Stimulated activated CD8-positive, alpha-beta memory T cell treated with anti-CD3 and anti-CD28 coated beads, Interleukin-15, amount 100 ng/mL, for 1 hour (primary cell): ENCODE results near the gene OMD.

Source experiments
- DNase-seq: peaks from one replicate; pipeline ENCODE4 v3.0.0-alpha.2; 2020; ENCODE audit warnings: low read depth

Gene OMD, protein sequence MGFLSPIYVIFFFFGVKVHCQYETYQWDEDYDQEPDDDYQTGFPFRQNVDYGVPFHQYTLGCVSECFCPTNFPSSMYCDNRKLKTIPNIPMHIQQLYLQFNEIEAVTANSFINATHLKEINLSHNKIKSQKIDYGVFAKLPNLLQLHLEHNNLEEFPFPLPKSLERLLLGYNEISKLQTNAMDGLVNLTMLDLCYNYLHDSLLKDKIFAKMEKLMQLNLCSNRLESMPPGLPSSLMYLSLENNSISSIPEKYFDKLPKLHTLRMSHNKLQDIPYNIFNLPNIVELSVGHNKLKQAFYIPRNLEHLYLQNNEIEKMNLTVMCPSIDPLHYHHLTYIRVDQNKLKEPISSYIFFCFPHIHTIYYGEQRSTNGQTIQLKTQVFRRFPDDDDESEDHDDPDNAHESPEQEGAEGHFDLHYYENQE

GRCh38 chr9:92424340-92424739, at the start of gene OMD:
Gene OMD, minus strand, starts transcription at chr9:92424471. Its CDS starts 6,913 bp downstream, at chr9:92417558.
- DNase-seq, result no peak

DNA sequence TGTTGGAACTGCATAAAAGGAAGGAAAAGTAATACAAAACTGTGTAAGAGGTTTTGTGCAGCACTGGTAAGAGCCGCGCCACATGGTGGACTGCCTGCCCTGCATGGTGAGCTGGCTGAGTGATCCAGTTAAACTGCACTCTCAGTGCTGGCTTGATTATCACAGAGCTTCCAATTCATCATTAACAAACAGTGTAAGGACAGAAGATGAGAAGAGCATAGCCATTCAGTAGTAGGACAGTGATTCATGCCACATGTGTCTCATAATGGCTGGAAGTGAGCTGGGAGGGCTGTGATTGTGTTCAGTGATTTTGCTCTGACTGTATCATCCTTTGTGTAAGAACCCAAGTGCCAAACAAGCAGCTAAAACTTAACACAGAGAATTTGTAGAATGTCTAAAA, 43.9 kb upstream of the OMD start:
- no peak for DNase-seq

GRCh38 chr9:92467511-92467910, 43.2 kb upstream of the OMD start:
- no peak for DNase-seq

DNA sequence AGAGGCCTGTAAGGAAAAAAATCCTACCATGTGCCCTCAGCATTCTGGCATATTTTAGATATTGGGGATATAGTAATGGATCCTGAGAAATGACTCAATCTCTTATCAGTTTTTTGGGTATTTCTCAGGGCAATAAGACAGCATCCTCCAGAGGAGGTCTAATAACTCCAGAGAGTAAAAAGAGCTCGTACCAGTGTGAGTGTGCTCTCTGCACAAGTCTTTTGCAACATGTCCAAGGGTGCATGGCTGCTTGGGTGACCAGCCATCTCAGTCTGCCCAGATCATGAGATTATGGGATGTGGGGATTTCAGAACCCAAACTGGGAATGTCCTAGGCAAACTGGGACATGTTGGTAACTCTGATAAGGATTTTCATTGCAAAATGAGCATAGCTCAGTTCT, 42.8 kb upstream of the OMD start:
- no peak for DNase-seq

DNA sequence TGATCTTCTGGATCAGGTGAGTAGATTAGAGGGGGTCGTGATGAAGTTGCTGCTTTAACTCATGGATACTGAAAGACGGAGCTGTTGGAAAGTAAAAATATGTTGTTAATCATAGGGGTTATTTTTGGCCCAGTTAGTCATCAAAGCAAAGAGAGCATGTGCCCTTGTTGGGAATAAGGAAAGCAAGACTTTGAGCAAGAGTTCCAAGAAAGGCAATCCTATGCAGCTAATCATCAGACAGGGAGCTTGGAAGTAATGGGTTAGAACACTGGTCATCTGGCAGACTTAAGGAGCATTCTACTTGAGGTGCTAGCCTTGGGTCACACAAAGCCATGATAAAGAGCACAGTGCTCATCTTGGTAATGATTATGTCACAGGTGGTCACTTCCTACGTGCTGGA, 39.7 kb upstream of the OMD start:
- no peak for DNase-seq

- no peak for DNase-seq
Measured at GRCh38 chr9:92463387-92463786, 39.1 kb upstream of the OMD start.

GRCh38 chr9:92457576-92457975, 33.3 kb upstream of the OMD start:
- DNase-seq, result no peak

DNA sequence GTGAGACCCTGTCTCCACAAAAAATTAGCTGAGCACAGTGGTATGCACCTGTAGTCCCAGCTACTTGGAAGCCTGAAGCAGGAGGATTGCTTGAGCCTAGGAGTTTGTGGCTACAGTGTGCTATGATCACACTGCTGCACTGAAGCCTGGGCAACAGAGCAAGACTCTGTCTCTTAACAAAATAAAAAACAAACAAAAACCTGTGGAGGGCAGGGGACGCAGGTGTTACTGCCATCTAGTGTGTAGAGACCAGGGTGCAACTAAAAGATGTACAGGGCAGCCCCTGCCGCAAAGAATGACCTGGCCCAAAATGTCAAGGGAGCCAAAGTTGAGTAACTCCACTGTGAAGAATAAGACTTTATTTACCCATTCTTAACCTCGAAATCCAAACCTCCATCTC, 30.9 kb upstream of the OMD start:
- no peak for DNase-seq

GRCh38 chr9:92446536-92446935, 22.3 kb upstream of the OMD start:
- no peak for DNase-seq

DNA sequence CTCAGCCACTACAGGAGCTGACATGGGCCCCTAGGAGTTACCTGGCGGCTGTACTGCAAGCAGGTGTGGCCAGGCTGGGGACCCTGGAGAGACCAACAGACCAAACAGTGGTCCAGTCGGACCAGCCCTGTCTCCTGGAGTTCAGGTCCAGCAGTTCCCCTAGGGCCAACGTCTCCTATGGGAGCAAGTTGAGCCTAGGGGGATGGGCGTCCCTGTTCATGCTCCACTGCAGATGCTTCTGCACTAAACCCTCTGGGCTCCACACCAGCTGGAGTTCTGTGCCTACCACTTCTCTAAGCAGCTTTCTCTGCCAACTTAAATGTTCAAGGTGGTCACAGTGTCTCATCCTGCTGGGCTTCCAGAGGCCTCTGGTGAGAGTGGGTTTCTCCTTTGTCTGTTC, 20.6 kb upstream of the OMD start:
- no peak for DNase-seq

DNA sequence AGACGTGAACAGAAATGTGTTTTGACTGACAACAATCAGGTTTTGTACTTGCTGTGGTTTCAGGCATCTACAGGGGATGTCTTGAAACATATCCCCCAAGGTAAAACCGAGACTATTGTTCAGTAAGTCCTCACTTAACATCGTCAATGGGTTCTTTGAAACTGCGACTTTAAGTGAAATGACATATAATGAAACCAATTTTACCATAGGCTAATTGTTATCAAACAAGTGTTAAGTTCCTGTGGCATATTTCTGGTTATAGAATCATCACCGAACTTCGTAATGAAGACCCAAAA, 16.4 kb upstream of the OMD start:
- DNase-seq, result no peak

DNA sequence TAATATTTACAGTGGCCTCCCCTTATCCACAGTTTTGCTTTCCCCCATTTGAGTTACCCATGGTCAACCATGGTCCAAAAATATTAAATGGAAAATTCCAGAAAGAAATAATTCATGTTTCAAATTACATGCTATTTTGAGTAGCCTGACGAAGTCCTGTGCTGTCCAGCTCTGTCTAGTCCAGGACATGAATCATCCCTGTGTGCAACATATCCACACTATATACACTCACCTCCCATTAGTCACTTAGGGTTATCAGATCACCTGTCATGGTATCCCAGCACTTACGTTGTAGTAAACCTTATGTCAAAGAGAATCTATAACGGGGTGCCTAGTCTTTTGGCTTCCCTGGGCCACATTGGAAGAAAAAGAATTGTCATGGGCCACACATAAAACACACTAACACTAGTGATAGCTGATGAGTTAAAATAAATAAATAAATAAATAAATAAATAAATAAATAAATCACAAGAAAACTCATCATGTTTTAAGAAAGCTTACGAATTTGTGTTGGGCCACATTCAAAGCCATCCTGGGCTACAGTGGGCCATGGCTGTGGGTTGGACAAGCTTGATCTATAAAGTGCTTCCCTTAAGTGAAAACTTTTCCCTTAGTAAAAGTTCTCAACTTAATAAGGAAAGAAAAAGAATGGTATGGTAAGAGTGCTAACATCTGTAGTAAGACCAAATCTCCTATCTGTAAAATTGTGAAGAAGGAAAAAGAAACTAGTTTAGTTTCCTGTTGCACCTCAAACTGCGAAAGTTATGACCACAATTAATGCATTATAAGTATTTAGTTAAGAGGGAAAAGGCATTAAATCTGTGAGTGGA, 15.9 kb upstream of the OMD start:
- DNase-seq, result no peak

- DNase-seq, result no peak
Measured at GRCh38 chr9:92438900-92439526, 14.7 kb upstream of the OMD start.

- no peak for DNase-seq
Measured at GRCh38 chr9:92435263-92435662, 11.0 kb upstream of the OMD start.

GRCh38 chr9:92432972-92433548, 8.8 kb upstream of the OMD start:
- no peak for DNase-seq

DNA sequence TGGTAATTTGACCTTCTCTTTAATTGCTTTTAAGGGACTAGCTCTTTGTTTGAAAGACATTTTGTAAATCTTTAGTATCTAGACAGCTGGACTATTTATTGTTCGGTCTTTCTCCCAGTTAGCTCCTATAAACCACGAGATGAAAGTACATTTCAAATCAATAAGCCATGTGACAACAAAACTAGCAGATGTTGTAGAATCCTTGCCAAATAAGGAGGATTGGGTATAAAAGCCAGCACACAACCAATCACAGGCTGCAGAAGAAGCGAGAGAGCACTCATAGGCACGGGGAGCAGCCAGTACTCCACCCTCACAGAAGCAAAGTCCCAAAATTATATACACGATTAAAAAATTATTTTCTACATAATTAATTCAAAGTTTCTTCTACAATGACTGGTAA, 8.1 kb upstream of the OMD start:
- no peak for DNase-seq

- no peak for DNase-seq
Measured at GRCh38 chr9:92429836-92430235, 5.6 kb upstream of the OMD start.

GRCh38 chr9:92426501-92427145, 2.4 kb upstream of the OMD start:
- no peak for DNase-seq

GRCh38 chr9:92425474-92425873, 1.2 kb upstream of the OMD start:
- DNase-seq, result no peak

DNA sequence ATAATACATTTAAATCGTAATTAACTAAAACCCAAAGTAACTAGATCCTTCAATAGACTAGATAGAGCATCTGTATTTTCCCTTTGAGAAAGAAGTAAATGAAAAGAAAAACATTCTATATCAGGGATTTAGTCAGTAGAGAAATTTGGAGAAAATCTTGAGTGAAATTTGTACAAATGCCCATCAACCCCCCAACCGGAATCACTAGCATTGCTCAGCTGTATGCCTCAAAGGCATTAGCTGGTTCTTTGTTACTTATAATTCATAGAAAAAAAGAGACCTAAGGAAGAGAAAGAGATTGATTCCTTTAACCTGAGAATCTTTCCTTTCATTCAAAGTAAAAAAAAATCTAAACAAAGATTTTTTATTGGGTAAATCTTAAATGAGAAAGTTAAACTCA, 659 bp downstream of the OMD start:
- no peak for DNase-seq

- DNase-seq, result no peak
Measured at GRCh38 chr9:92422611-92423338, 1.5 kb downstream of the OMD start.

DNA sequence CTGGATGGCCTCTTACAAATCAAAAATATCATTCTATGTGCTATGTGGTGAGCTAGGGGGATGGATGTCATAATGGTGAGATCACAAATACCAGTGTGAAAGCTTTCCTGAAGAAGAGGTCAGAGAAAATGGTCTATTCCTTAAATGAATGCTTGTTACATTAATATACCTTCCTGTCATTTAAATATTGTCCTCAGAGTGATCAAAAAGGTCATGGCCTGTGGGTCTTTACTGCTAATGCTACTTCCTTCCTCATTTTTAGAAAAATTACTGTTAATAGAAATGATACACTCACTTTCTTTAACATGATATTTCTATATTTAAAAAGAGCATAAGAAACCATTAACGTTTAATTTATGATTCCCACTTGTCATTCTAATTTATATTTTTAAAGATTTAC, 9.7 kb downstream of the OMD start:
- no peak for DNase-seq
